HepG2 (cell line): ENCODE measurements around the gene C1QTNF3. TPM values are rescaled to one million over a fixed set of nuclear protein-coding genes. Genes with fewer than 3 reads are reported as not detected.

Source experiments
- ATAC-seq: fragments of 200-7000 bp; cut with Tn5 transposase; 3 replicates; pipeline ENCODE4 v1.9.1; 2020; ENCODE audit warnings: mild to moderate bottlenecking, moderate library complexity
- BruUV-seq: library from RNA; stranded (reverse); fragments of 400-500 nt; replicated peaks from 2 replicates; lab custom pipeline; 2021; lab: Mats Ljungman, UMichigan
- CTCF ChIA-PET: fragments of 300-600 bp; formaldehyde crosslinking; extraction: SDS; loops from one replicate; lab custom pipeline; 2021; ENCODE audit warnings: low total read pairs, inconsistent platforms, low intra/inter-chr PET ratio; lab: Yijun Ruan, JAX
- POLR2A ChIA-PET: fragments of 350-600 bp; sonication (Branson Sonifier 250); formaldehyde crosslinking; loops from one replicate; lab custom pipeline; 2020; ENCODE audit warnings: antibody characterized with exemption, inconsistent platforms; lab: Yijun Ruan, JAX
- DNase-seq: peaks from one replicate; pipeline ENCODE4 v3.0.0-alpha.2; 2015; ENCODE audit warnings: low spot score
- FAIRE-seq: peaks from 3 replicates; lab custom pipeline; 2011; peaks lifted over from hg19 to GRCh38; lab: Jason Lieb, UNC
- H2AFZ ChIP-seq: one replicate; pipeline ENCODE4 v1.6.1; 2011; ENCODE audit warnings: low read length, inconsistent platforms
- H3K27ac ChIP-seq: fragments of 300-600 bp; 3 replicates; pipeline ENCODE4 v1.8.0; 2011; ENCODE audit warnings: mixed run types, mild to moderate bottlenecking, mixed read lengths, low read length, inconsistent platforms; ENCODE audit not compliant: insufficient read depth; ENCODE audit errors: extremely low read length
- H3K27me3 ChIP-seq, 2 experiments: fragments of 200-600 bp in 1 of 2; 2 replicates in 1 of 2; 3 replicates in 1 of 2; pipeline versions ENCODE4 v1.6.0 to v1.8.0; 2011; ENCODE audit warnings: low read length in 2 of 2, mild to moderate bottlenecking in 2 of 2, moderate library complexity in 2 of 2, inconsistent platforms in 1 of 2; ENCODE audit not compliant: insufficient read depth in 2 of 2, control insufficient read depth in 1 of 2
- H3K36me3 ChIP-seq, 2 experiments: fragments of 200-600 bp in 1 of 2; replicated peaks in 1 of 2; 2 replicates in 1 of 2; 3 replicates in 1 of 2; pipeline versions ENCODE4 v1.5.1 to v1.8.0; 2011; ENCODE audit warnings: low read length in 2 of 2, inconsistent platforms in 1 of 2; ENCODE audit not compliant: insufficient read depth in 2 of 2, control insufficient read depth in 1 of 2
- H3K4me1 ChIP-seq: 2 replicates; pipeline ENCODE4 v1.5.1; 2012; ENCODE audit warnings: low read length, inconsistent platforms; ENCODE audit not compliant: insufficient read depth
- H3K4me2 ChIP-seq: 2 replicates; pipeline ENCODE4 v1.6.0; 2011; ENCODE audit warnings: low read depth, low read length, inconsistent platforms
- H3K4me3 ChIP-seq, 3 experiments: fragments of 200-600 bp in 1 of 3; sonication (generic), shearing (Covaris generic) in 1 of 3; replicated peaks in 1 of 3; 2 replicates each; pipeline ENCODE4 v1.5.1; 2011 to 2016; ENCODE audit warnings: low read length in 3 of 3, inconsistent platforms in 2 of 3, low read depth in 2 of 3, mild to moderate bottlenecking in 2 of 3, control low read depth in 1 of 3, mixed read lengths in 1 of 3; ENCODE audit not compliant: insufficient read depth in 1 of 3
- H3K79me2 ChIP-seq: one replicate; pipeline ENCODE4 v1.6.1; 2011; ENCODE audit warnings: low read length, inconsistent platforms; ENCODE audit not compliant: insufficient read depth
- H3K9ac ChIP-seq: 2 replicates; pipeline ENCODE4 v1.6.0; 2011; ENCODE audit warnings: mild to moderate bottlenecking, low read depth, low read length, inconsistent platforms; ENCODE audit not compliant: insufficient read depth
- H3K9me3 ChIP-seq: 2 replicates; pipeline ENCODE4 v1.5.1; 2012; ENCODE audit warnings: mild to moderate bottlenecking, low read length
- H4K20me1 ChIP-seq: 2 replicates; pipeline ENCODE4 v1.6.0; 2011; ENCODE audit warnings: inconsistent platforms, mild to moderate bottlenecking, low read length, moderate library complexity; ENCODE audit not compliant: insufficient read depth
- ARID5B ChIP-seq: IDR thresholded peaks from 2 replicates; pipeline ENCODE4 v1.4.0; 2020; ENCODE audit warnings: mild to moderate bottlenecking, missing genetic modification reagents
- ATF1 ChIP-seq: IDR thresholded peaks from 2 replicates; pipeline ENCODE4 v1.6.1; 2016; ENCODE audit warnings: mild to moderate bottlenecking, control low read depth
- CEBPB ChIP-seq: IDR thresholded peaks from 2 replicates; pipeline ENCODE4 v1.6.1; 2011; ENCODE audit warnings: low read depth, low read length, improper control_type of control experiment, borderline replicate concordance
- DNMT3B ChIP-seq: conservative IDR thresholded peaks from 2 replicates; pipeline ENCODE4 v1.6.1; 2016; ENCODE audit warnings: missing biosample characterization, control low read depth
- ISX ChIP-seq: sonication (generic); formaldehyde crosslinking; conservative IDR thresholded peaks from 2 replicates; pipeline ENCODE4 v1.5.0; 2020; ENCODE audit warnings: missing genetic modification reagents
- NPAS2 ChIP-seq: sonication (generic); formaldehyde crosslinking; IDR thresholded peaks from 2 replicates; pipeline ENCODE4 v1.8.0; 2022; ENCODE audit warnings: mild to moderate bottlenecking, missing genetic modification reagents, borderline replicate concordance
- RAD21 ChIP-seq: fragments of 450-650 bp; formaldehyde crosslinking; IDR thresholded peaks from 2 replicates; pipeline ENCODE4 v1.5.0; 2020; ENCODE audit warnings: mild to moderate bottlenecking
- RCOR2 ChIP-seq: IDR thresholded peaks from 2 replicates; pipeline ENCODE4 v1.6.1; 2016; ENCODE audit warnings: missing biosample characterization, missing genetic modification reagents
- RNF2 ChIP-seq: fragments of 450-650 bp; conservative IDR thresholded peaks from 2 replicates; pipeline ENCODE4 v1.6.1; 2016; ENCODE audit warnings: low read depth
- UBTF ChIP-seq: sonication (generic); formaldehyde crosslinking; IDR thresholded peaks from 2 replicates; pipeline ENCODE4 v1.4.0; 2020; ENCODE audit warnings: mild to moderate bottlenecking, missing genetic modification reagents
- ZNF878 ChIP-seq: sonication (generic); formaldehyde crosslinking; IDR thresholded peaks from 2 replicates; pipeline ENCODE4 v1.8.1; 2023; ENCODE audit warnings: mild to moderate bottlenecking, missing genetic modification reagents, moderate library complexity
- WGBS: methylation state at CpG from one replicate; pipeline ENCODE4 v1.1.6; 2017; ENCODE audit warnings: low lambda C conversion rate; 5-methylcytosine and 5-hydroxymethylcytosine counted together
- in situ Hi-C: cut with HindIII; loops from 2 replicates; pipeline ENCODE4 v1.10.0; 2017; ENCODE audit warnings: low pct_unique_long_range_greater_than_20kb; ENCODE audit not compliant: extremely low pct_ligation_motif_present
- intact Hi-C: fragments of 100-400 bp; cut with micrococcal nuclease; formaldehyde crosslinking; loops from one replicate; pipeline ENCODE4 v1.10.0; 2022; ENCODE audit not compliant: unreplicated experiment
- polyA plus RNA-seq, 8 experiments: library from polyadenylated mRNA; depleted of rRNA in 3 of 8; stranded (reverse) in 7 of 8; unstranded in 1 of 8; fragments of >200 nt; fragmentation: Illumina TruSeq in 4 of 8; extraction: Trizol in 4 of 8; gene quantifications; 2 replicates each; pipeline versions ENCODE4 v1.2.1 to v1.2.3, GENCODE V29; 2011 to 2016; ENCODE audit warnings: low read depth in 4 of 8, missing spikeins in 1 of 8, mixed read lengths in 1 of 8; ENCODE audit not compliant: insufficient read depth in 1 of 8
- total RNA-seq, 5 experiments: library from RNA; depleted of rRNA; stranded (reverse); fragments of >200 nt; fragmentation: Illumina TruSeq; extraction: Trizol; gene quantifications; 2 replicates each; pipeline ENCODE4 v1.2.3, GENCODE V29; 2016; ENCODE audit warnings: low read depth in 1 of 5

Gene C1QTNF3
- total and polyA plus RNA-seq, 2 of the 13 experiments (the other 11 are each of a cell fraction or from before 2014, with no cell fraction given) = 3.3 to 10.8 TPM

- no peak for DNase-seq
- H3K4me1 ChIP-seq = peaks cover 61% of the 10 kb centered on the region
- TF ChIP-seq ZNF878 (CRISPR knock-in tag) (no peak), CEBPB (0 out of 2 replicates have a peak, but pooled peaks have one; percentile 20)
- no peak for ATAC-seq
- 100% methylated on average over 4 of the region's 4 CpGs for WGBS
- intact Hi-C loops (no loop called here), in situ Hi-C loops (no loop called here)
- no peak overlapping the region for H3K27ac ChIP-seq
- no peaks in the 10 kb centered on the region for H3K79me2 ChIP-seq
- H2AFZ ChIP-seq = no peak overlapping the region
- FAIRE-seq = no peak
- no peak overlapping the region for H3K4me3 ChIP-seq
- H3K9me3 ChIP-seq = no peaks in the 10 kb centered on the region
- no peak overlapping the region for H3K9ac ChIP-seq
- no peak overlapping the region for H3K4me2 ChIP-seq
- no peaks in the 10 kb centered on the region for H3K36me3 ChIP-seq
- CTCF ChIA-PET = no interaction called here
- H3K27me3 ChIP-seq = no peaks in the 10 kb centered on the region
- no TSS peak for BruUV-seq
- H4K20me1 ChIP-seq = no peaks in the 10 kb centered on the region
- POLR2A ChIA-PET = no interaction called here
Measured at GRCh38 chr5:34038838-34039237, 4.2 kb downstream of the C1QTNF3 start.

GRCh38 chr5:34038390-34038789 is 4.6 kb downstream of the C1QTNF3 start:
- 94% methylated on average over 2 of the region's 2 CpGs for WGBS
- DNase-seq (no peak), ATAC-seq (no peak), FAIRE-seq (no peak)
- no peak overlapping the region for H3K27ac ChIP-seq
- H3K9me3 ChIP-seq = no peaks in the 10 kb centered on the region
- H3K9ac ChIP-seq = no peak overlapping the region
- H3K4me2 ChIP-seq = no peak overlapping the region
- intact Hi-C loops (no loop called here), in situ Hi-C loops (no loop called here)
- peaks cover 66% of the 10 kb centered on the region for H3K4me1 ChIP-seq
- H4K20me1 ChIP-seq = no peaks in the 10 kb centered on the region
- ChIA-PET POLR2A (no interaction called here), CTCF (no interaction called here)
- BruUV-seq = no TSS peak
- no peak overlapping the region for H2AFZ ChIP-seq
- H3K4me3 ChIP-seq = no peak overlapping the region
- no peaks in the 10 kb centered on the region for H3K36me3 ChIP-seq
- no peaks in the 10 kb centered on the region for H3K79me2 ChIP-seq
- H3K27me3 ChIP-seq = no peaks in the 10 kb centered on the region
- TF ChIP-seq NPAS2 (CRISPR knock-in tag) (no peak), UBTF (CRISPR knock-in tag) (no peak), ATF1 (CRISPR knock-in tag) (no peak), DNMT3B (CRISPR knock-in tag) (no peak), ISX (no peak), ARID5B (no peak), RAD21 (CRISPR knock-in tag) (no peak), RNF2 (no peak), RCOR2 (CRISPR knock-in tag) (no peak)
